GM19035 (cell line): ENCODE data around the gene ECM2.

Experiments used
- ATAC-seq: cut with Tn5 transposase; IDR thresholded peaks from one replicate; pipeline ENCODE4 v1.9.1; 2021; ENCODE audit not compliant: unreplicated experiment

Gene ECM2

DNA sequence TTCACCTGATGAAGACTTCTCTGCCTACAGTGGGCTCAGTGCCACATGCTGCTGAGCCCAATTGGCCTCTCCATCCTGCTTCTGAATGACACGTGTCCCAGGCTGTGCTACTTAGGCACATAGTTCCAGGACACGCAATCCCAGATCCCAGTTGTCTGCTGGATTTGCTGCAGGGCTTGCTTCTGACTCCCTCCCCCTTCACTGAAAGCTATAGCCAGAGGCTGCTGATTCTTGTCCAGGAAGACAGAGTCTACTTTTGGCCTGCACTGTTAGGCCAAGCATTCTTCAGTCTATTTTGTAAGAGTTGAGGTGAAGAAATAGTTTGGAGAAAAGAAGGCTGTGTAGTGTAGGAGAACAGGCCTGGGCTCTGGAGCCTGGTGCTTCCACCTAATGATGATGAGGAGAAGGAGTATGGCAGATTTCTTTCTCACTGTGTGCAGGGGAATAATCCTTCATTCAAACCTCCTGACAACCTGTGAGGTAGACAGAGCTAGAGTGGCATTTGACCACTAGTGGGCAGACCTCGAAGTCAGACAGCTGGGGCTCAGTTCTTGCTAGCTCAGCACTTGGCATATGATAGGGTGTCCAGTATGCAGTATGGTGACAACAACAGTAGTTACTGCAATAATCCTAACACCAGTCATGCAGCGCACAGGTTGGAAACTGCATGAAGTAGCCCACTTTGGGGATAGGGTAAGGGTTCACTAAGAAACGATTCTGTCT, 34.0 kb downstream of the ECM2 start:
- ATAC-seq: no peak

DNA sequence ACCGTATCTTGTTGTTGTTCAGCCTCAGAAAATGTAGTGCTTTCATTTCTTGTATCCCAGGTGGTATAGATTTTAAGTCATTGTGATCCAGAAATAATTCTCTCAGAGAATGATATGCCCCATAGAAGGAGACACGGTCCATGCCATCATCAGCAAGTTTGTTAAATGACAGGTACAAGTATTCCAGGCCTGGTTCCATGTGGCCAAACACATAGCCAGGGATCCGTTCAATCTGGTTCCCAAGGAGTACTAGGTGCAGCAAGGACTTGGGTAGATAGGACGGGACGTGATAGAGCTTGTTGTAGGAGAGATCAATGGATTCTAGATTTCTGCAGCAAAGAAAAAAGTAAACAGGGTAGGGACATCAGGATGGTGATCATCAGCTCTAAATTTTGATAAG, 35.1 kb downstream of the ECM2 start:
- ATAC-seq: no peak

DNA sequence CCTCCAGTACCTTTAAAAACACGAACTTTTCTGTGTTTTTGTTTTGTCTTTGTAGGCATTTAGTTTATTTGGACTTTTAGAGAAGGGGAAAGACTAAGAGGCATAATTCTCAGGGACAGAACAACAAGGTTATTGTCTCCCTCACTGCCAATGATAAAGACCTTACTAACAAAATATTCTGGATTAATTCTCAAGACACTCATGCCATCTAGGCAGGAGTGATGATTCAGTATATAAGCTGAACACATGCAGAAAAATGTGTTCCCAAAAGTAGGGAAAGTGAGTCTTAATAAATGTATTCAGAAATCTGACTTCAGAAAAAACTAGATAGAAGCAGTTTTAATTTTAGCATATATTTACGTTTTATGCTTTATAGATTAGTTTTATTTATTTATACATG, 36.1 kb downstream of the ECM2 start:
- no peak for ATAC-seq

DNA sequence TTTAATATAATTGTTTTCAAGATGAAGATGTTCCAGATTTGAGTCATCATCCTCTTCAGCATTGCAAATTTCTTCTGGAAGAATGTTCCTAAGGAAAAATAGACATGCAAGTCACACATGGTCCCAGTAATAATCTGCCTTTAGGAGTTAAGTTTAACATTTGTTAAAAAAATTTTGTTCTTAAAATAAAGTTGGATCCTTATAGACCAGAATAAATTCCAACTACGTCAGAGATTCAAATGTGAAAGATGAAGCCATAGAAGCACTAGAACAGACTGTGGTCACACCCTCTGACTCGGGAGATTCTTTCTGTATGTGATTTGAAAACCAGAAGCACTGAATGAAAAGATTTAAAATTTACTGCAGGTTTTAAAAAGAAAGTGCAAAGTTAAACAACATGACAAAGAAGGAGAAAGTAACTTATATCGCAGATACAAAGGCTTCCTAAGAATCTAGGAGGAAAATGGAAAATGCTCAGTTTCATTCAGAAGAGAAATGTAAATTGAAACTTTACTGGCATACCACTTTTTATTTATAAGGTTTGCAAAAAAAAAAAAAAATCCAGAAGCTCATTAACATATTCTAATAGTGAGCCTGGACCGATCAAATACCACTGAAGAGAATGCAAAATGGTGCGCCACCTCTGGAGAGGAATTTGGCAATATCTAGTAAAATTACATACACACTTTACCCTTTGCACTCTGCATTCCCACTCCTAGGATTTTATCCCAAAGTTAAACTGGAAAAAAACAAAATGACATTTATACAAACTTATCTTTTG, 39.2 kb downstream of the ECM2 start:
- ATAC-seq: no peak

DNA sequence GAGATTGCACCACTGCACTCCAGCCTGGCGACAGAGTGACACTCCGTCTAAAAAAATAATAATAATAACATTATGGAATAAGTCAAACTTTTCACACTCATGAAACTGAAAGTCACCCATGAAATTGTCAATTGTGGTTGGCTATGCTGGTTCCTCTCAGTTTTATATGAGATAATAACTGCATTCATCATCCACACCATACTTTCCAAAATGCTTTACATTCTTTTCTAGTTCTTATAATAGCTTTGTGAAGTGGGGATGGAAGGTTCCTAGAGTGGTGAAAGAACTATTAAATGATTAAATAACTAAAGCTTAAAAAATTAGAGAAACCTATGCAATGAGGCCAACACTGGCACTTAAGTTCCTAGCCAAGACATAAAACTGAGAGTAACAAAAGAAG, 40.9 kb downstream of the ECM2 start:
- no peak for ATAC-seq

DNA sequence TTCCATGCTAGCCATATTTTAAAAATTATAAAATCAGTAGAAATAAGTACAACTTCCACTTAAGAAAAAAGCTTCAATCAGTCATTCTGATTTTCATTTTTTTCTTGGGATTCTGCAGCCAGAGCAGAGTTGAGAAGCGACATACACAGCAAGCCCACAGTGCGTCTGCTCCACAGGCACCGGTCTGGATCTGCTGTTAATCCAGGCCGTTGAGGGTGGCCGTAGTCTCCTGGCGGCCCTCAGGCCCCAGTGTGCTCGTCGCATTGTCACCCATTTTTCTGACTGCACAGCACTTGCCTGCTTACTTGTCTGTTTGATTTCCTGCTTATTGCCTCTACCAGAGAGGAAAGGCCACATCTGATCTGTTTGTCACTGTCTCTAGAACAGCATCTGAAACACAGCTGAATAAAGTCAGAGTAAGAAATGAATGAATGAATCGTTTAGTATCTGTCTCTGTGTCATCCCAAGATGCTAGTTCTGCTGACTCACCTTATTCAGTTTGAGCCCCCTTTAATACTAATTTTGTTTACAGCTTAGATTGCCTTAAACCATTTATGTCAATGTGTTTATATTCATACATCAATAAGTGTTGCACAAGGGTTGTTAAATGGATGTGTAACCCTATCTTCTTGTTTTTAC, 41.9 kb downstream of the ECM2 start:
- ATAC-seq: no peak

DNA sequence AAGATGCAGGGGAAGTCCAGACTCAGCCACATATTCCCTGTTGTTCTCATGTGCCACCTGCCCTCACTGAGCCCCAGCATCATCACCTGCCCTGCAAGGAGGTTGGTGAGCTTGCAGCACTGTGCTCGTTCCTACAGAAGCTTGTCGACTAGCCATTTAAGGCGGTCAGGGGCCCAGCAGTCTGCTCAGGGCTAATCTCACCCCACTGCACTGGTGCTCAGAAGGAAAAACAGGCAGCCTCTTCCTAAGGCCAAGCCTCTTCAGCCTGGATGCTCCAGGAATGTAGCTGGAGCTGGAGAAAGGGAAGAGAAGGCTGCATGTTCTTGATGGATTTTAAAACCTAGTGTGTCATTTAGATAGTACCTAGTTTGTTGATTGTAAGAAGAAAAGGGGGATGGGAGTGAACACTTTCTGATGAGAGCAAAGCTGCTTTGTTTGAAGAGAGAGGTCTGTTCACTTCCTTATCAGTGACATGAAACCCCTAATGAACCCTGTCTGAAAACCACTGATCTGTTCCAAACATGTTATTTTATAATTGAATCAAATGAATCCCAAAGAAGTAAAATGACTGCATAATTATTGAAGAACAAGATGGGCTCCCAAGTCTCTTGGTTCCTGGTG, 42.9 kb downstream of the ECM2 start:
- ATAC-seq: no peak

DNA sequence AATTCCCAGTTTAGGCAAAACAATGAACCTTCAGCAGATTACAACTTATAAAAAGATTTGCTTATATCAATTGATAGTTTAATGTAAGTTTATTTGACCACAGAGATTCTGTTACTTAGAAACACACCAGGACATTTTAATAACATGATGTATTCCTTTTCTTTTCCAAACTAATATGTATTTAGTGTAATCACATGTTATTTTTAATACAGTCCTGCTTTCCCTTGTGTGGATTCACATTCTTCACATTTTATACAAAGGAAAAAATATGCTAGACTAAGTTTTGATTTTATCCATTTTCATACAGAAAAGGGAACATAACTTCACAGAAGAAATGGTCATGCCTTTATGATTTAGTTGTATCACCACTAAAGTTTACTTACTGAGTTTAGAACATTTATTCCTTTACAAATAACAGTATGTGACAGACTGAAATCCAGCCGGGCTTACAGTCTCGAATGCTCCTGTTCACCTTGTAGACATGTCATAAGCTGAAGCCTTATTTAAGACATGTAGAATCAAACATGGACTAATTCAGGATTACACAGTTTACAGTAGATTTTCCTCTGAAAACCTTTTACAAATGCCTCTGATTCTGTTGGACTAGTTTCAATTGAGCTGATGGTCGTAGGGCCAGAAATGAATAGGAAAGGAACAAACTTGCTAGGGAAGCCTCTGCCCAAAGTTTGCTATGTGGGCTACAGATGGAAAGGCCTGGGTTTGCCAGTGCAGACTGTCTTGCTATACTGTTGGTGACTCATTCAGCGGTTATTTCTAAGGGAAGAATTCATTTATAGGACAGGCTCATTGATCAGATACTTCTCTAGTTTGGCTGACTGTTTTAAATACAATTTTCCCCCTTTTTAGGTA, 46.9 kb downstream of the ECM2 start:
- no peak for ATAC-seq

DNA sequence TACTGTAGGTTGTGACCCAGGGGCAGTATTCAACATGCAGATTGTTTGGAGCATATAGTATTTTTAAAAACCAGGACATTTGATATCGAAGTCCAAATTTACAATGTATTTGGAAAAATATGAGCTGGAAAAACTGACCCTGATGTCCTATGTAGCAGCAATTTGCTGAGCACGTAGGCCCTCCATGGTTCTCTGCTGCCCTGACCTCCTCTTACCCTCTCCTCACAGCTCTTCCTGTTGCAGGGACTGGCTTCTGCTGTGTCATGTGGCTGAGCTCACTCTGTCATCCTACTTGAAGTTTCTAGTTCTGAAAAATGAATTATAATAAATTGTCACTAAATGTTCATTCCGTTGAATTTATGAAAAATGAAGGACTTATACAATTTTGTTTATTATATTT, 49.4 kb downstream of the ECM2 start:
- no peak for ATAC-seq

DNA sequence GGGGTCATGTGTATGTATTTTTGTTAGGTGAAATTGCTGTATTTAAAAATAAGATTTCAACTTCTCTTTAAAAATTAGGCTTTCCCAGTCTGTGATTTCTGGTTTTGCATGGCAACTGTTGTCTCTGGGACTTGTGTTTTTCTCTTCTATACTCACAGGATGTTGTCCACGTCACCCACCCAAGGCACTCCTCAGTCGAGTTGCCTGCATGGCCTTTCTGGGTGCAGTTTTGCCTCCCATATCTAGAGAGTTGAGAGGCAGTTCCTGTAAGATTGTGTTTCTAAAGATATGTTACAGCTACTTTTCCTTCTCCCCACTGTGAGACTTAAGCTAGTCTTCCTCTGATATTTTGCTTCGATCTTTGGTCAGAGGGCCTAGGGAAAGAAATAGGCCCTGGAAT, 51.2 kb downstream of the ECM2 start:
- ATAC-seq: no peak

DNA sequence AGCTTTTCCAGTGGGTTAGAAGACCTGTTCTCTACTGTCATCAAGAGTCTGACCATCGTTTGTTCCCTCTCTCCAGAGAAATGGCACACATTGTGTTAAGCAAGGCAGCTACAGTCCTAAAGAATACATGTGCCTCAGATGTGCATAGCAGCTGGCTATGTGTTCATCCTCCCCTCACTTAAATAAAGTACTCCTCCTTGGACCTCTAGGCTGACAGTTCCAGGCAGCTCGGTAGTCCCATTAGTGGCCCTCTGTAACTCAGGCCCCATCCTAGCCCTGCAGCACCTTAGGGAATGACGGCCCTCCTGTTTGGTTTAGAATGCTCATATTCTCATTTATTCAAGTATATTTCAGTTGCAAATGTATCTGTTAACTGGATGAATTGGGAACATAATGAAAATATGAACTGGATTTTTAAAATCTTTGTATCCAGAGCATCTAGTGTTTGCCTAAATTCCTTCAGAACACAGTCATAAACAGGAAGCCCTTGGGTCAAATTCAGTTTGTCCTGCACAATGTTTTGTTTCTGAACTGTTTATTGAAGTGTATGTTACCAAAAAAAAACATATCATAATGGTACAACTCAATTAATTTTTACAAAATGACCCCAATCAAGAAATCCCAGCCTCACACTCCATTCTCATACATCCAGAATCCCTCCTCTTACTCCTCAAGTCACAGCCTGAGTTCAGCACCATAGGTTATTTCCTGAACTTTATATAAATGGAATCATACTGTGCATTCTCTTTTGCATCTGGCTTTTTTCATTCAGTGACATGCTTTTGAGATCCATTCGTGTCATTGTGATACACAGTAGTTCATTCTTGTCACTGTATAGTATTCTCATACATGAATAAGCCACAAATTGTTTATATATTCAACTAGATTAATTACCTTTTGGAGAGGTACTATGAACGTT, 51.9 kb downstream of the ECM2 start:
- no peak for ATAC-seq

DNA sequence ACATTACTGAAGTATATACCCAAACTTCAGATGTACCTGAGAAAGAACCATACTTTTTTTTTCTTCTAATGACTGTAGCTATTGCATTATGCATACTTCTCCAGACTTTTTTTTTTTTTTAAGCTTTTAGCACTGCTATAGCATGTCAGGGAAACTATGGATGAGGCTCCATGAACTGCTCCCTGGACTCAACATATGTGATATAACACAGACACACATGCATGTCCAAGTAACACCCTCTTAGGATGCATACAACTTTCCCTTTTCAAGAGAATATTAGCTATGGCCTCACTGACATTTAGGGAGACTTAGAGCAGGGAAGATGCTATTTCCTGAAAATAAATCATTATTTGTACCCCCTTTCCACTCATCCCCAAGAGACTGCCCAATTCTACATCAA, 53.0 kb downstream of the ECM2 start:
- no peak for ATAC-seq

DNA sequence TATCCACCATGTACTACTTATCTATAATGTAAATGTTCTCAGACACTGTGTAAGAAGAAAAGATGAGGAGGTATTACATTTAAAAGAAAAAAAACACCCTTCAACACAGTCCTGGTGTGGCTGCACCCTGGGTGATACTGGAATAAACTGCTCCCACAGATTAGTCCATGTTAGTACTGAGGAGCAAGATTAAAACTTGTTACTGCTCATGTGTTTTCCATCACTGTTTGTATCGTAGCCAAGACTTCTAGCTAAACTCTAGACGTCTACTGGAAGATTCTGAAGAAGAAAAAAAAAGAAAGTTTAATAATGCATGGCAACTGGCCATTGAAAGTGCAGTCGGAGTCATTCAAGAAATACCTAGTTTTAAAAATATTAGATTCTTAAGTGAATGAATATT, 53.5 kb downstream of the ECM2 start, which contains the start of gene ASPN:
ASPN (minus strand) TSS at position 178 of the 400 bp plus-strand sequence.
- ATAC-seq: no peak

DNA sequence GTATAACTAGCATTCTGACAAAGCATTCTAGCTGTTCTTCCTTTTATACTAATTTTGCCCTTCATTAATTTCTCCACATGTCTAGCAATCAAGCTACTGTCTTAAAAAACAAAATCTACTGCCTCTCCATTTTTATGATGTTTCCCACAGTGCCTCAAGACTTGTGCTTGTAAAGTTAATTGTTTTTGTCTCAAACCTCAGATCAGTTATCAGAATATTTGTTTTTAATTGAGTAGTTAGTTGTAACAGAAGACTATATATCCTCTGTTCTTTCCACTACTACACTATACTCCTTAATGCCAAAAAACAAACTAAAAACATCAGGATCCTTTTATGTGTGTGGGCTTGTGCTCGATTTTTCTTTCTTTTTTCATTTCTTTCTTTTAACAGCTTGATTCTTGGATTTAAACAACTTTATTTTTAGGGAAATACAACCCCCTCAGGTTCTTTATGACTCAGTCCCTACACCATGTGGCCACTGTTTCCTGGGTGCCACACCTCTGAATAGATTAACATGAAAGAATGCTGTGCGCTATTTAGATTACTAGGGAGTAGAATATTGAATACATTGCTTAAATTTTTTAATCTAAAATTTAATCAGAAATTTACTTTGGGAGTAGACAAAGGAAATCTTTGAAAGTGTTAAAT, 54.7 kb downstream of the ECM2 start:
- no peak for ATAC-seq

DNA sequence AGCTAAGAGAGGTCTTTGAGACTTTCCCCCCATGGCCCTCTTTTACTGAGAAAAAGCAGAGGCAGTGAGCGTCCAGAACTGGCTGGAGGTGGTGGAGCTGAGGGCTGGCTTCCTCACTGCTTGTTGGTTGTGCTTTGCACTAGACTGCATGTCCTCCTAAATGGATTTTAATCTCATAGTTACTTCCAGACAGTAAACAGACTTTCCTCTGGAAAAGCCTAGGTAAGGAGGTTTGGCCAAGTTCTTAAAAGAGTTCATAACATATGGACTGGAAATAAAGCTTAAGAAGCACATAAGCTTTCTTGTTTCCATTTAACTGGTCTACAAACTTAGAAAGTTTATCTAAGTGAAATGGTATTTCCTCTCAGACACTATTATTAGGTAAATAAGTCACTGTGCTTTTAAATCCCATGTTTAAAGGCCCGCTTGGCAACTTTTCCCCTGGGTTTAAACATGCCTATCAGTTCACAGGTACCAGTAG, 55.5 kb downstream of the ECM2 start:
- no peak for ATAC-seq

DNA sequence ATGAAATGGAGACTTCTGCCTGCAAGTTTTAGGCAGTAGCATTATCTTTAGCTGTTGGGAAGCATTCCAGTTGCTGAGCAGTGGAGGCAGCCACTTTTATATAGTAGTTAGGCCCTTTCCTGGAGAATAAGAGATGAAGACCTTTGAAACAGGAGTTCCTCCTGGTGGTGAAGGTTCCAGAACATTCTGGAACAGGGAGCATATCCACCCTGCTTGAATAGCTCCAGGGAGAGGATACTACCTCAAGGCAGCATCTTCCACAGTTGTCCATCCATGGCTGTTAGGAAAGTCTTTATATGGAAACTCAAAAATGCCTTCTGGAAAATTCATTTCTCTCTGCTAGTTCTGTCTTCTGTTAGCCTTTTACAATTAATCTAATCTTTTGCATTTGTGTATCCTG, 56.4 kb downstream of the ECM2 start:
- ATAC-seq: no peak

DNA sequence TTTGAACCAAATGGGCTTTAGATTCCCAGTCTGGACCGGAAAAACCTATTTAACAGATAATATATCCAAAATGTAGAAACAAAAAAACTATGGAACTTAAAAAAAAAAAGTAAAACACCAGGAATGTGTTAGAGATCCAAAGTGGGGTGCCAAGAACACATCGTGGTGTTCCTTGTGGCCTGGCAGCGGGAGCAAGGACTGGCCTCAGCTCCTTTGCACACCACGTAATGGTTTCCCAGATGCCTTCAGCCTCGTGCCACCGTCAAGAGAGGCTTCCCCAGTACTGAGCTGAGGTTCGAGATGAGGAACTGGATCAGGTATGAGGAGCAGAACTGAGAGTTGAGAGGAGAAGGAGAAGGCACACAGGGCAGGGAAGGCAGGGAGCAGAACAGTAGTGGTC, 57.0 kb downstream of the ECM2 start:
- ATAC-seq: no peak

DNA sequence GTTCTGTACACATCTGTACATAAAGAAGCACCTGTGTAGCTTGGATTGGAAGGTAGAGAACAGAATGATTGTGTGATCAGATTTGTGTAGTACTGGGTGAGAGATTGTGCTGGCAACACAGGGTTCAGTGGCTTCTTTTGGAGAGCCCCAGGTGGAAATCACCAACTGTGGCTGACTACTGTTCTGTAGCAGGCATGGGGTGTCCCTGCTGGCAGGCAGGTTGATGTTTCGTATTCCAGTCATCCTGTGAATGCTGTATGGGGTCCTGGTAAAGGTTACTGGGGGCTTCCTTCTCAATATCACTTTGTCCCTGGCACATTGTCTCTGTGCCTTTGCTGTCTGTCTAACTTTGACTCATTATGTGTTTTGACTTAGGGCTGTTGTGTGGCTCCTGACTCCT, 58.8 kb downstream of the ECM2 start:
- no peak for ATAC-seq

DNA sequence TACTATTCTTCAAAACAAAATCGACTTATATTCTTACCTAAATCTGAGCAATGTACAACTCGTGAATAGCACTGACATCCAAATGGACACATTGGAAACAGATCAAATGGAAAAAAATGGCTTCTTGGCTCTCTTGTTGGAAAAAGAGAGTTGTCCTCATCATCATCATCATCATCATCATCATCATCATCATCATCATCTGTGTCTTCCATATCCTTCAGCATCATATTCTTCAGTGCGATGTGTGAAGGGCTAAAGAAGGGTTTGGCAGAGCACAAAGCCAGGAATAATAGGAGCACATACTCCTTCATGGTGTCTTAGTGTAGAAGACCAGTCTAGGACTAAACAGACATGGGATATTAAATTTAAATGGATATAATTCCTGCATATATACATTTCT, 61.2 kb downstream of the ECM2 start:
- ATAC-seq: no peak
